ENCODE data around the gene CHCHD3.

CHCHD3 gene

GRCh38 chr7:133070562-133070961, 11.3 kb downstream of the CHCHD3 start:
- no peak for TF ChIP-seq SIN3A (IDR thresholded peaks at IDR 0.05; ENCODE audit: borderline replicate concordance, insufficient read depth, low read length)
- no peak for TF ChIP-seq TAF1 (IDR thresholded peaks at IDR 0.05; ENCODE audit: borderline replicate concordance, insufficient read depth, low read length)
- no peak for TF ChIP-seq POLR2AphosphoS5 (IDR thresholded peaks at IDR 0.05; ENCODE audit: low read depth, low read length)
- TF ChIP-seq FOXP2 (optimal IDR thresholded peaks at IDR 0.05; ENCODE audit: borderline replicate concordance, extremely low read depth, extremely low read length, insufficient read depth): no peak
- TF ChIP-seq, protein P1, sequence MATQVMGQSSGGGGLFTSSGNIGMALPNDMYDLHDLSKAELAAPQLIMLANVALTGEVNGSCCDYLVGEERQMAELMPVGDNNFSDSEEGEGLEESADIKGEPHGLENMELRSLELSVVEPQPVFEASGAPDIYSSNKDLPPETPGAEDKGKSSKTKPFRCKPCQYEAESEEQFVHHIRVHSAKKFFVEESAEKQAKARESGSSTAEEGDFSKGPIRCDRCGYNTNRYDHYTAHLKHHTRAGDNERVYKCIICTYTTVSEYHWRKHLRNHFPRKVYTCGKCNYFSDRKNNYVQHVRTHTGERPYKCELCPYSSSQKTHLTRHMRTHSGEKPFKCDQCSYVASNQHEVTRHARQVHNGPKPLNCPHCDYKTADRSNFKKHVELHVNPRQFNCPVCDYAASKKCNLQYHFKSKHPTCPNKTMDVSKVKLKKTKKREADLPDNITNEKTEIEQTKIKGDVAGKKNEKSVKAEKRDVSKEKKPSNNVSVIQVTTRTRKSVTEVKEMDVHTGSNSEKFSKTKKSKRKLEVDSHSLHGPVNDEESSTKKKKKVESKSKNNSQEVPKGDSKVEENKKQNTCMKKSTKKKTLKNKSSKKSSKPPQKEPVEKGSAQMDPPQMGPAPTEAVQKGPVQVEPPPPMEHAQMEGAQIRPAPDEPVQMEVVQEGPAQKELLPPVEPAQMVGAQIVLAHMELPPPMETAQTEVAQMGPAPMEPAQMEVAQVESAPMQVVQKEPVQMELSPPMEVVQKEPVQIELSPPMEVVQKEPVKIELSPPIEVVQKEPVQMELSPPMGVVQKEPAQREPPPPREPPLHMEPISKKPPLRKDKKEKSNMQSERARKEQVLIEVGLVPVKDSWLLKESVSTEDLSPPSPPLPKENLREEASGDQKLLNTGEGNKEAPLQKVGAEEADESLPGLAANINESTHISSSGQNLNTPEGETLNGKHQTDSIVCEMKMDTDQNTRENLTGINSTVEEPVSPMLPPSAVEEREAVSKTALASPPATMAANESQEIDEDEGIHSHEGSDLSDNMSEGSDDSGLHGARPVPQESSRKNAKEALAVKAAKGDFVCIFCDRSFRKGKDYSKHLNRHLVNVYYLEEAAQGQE (IDR thresholded peaks at IDR 0.05; ENCODE audit: insufficient read depth in 1 of 2, low read depth in 2 of 2, low read length in 2 of 2): no peak

DNA sequence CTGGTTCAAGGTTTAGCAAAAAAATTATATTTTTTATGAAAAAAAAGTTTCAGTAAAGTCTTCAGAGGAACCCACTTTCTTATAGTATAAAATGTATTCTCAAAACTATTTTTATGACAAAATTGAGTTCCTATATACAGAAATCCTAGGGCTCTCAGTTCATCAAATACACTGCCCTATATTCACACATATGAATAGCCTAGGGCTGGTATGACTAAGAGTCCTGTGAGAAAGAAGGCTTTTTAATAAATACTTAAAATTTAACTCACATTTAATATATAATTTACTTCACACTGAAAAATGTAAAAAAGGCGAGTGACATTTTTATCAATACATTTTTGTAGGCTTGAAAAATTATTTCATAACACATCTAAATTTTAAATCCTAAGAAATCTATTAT, 16.6 kb downstream of the CHCHD3 start:
- TF ChIP-seq FOXP2 (optimal IDR thresholded peaks at IDR 0.05; ENCODE audit: borderline replicate concordance, extremely low read depth, extremely low read length, insufficient read depth) (no peak), SIN3A (IDR thresholded peaks at IDR 0.05; ENCODE audit: borderline replicate concordance, insufficient read depth, low read length) (no peak), POLR2AphosphoS5 (IDR thresholded peaks at IDR 0.05; ENCODE audit: low read depth, low read length) (no peak), TAF1 (IDR thresholded peaks at IDR 0.05; ENCODE audit: borderline replicate concordance, insufficient read depth, low read length) (no peak)
- TF ChIP-seq, protein P1 (IDR thresholded peaks at IDR 0.05; ENCODE audit: insufficient read depth in 1 of 2, low read depth in 2 of 2, low read length in 2 of 2): no peak

DNA sequence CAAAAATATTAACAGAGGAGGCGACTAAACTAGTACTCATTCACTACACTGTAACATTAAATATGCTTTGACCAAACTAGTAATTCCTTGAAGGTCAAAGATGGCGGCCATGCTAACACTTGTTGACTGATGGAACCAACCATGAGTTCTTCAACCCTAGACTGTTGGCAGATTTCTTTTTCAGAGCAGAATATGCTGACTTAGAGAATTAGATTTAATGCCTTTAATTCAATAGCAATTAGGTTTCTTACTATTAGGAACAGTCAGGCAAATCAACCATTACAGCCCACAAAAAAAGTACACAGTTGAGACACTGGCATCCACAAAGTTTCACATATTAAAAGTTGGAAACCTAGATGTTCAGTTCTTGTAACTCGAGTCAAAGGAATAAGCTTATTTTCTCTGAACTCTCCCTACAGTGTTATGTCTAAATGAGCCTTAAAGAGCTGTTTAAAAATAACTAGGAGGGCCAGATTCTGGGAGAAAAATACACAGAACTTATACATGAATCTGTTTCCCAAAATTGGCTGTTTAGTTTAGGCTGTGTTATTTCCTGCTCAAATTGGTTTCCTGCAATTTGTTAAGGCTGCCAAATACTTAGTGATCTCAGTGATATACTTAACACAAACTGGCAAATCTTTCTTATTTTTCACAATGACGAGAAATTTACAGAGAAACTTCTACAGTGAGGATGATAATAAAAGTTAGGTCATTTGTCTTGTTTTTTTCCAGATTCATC, 17.6 kb downstream of the CHCHD3 start:
- TF ChIP-seq SIN3A (IDR thresholded peaks at IDR 0.05; ENCODE audit: borderline replicate concordance, insufficient read depth, low read length) (no peak), POLR2AphosphoS5 (IDR thresholded peaks at IDR 0.05; ENCODE audit: low read depth, low read length) (no peak), TAF1 (IDR thresholded peaks at IDR 0.05; ENCODE audit: borderline replicate concordance, insufficient read depth, low read length) (no peak), FOXP2 (optimal IDR thresholded peaks at IDR 0.05; ENCODE audit: borderline replicate concordance, extremely low read depth, extremely low read length, insufficient read depth) (no peak)
- TF ChIP-seq, protein P1 (IDR thresholded peaks at IDR 0.05; ENCODE audit: insufficient read depth in 1 of 2, low read depth in 2 of 2, low read length in 2 of 2): no peak

GRCh38 chr7:133061792-133062191, 20.1 kb downstream of the CHCHD3 start:
- TF ChIP-seq SIN3A (IDR thresholded peaks at IDR 0.05; ENCODE audit: borderline replicate concordance, insufficient read depth, low read length): no peak
- no peak for TF ChIP-seq TAF1 (IDR thresholded peaks at IDR 0.05; ENCODE audit: borderline replicate concordance, insufficient read depth, low read length)
- TF ChIP-seq, protein P1 (IDR thresholded peaks at IDR 0.05; ENCODE audit: insufficient read depth in 1 of 2, low read depth in 2 of 2, low read length in 2 of 2): no peak
- TF ChIP-seq POLR2AphosphoS5 (IDR thresholded peaks at IDR 0.05; ENCODE audit: low read depth, low read length): no peak
- TF ChIP-seq FOXP2 (optimal IDR thresholded peaks at IDR 0.05; ENCODE audit: borderline replicate concordance, extremely low read depth, extremely low read length, insufficient read depth): no peak
